Activated CD4-positive, alpha-beta T cell treated with anti-CD3 and anti-CD28 coated beads, Interleukin-2, Interleukin-4, amounts not matched to agents 100 ng/mL and 50 ng/mL, durations not matched to agents 16 hours and 8 hours (primary cell): ENCODE results near the gene KDM5B.
"Not testable (repeated sequence)": the region's sequence is repeated elsewhere in the genome, so short reads cannot be mapped to it uniquely, and the experiment has no call there.

Experiments
- DNase-seq: peaks from one replicate; pipeline ENCODE4 v3.0.0-alpha.2; 2020; ENCODE audit warnings: low spot score

Gene KDM5B

GRCh38 chr1:202791077-202791747, 17.0 kb downstream of the KDM5B start:
- DNase-seq = no peak

DNA sequence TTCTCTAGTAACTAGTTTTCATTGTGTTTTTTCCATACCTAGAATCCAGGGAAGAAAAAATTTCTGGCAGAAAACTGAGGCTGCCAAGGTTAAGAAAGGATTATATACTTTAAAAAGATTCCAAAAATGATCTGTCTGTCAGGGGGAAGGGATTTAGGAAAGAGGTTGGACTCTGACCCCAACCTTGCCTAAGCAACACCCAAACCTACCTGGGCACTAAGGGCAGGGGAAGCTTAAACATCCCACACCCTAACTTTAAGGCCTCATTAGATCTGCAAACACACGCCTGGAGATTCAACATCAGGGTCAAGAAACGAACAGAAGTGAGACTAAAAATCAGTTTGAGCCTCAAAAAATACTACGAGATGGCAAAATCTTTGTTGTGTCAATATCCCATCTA, 19.4 kb downstream of the KDM5B start:
- DNase-seq = no peak

GRCh38 chr1:202786804-202787203, 21.4 kb downstream of the KDM5B start:
- no peak for DNase-seq

- DNase-seq = no peak
Observed at GRCh38 chr1:202781180-202781579, 27.0 kb downstream of the KDM5B start.

GRCh38 chr1:202770135-202770534, 38.1 kb downstream of the KDM5B start:
- no peak for DNase-seq

DNA sequence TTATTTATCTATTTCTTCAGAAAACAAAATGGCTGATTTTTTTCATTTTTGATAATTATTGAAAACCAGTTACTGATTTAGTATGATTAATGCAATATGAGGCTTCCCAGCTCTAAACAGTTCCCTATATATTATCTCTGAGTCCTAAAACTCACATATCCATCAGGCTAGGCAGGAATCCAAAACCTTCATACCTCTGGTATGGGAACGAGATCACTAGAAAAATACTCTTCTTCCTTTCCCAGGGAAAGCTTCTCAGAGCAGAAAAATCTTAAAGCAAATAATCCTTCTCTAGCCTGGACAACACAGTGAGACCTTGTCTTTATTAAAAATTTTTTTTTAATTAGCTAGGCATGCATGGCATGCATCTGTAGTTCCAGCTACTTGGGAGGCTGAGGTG, 42.5 kb downstream of the KDM5B start:
- DNase-seq = no peak

DNA sequence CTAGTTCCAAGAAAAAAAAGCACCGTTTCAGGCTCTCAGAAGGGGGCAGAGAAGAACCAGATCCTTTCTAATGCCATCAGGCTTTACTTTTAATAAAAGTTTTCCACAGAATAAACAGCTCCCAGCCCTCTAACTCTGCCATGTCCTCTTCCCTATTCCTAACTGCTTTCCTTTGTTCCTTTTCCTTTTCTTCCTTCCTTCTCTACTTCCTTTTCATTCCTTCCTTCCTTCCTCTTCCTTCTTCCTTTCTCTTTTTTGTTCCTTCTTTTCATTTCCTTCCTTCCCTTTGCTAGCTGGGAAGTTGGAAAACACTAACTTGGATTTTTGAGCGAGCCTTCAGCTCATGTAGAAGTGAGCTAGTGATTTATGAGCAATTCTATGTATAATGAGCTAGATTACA, 46.2 kb downstream of the KDM5B start:
- no peak for DNase-seq

DNA sequence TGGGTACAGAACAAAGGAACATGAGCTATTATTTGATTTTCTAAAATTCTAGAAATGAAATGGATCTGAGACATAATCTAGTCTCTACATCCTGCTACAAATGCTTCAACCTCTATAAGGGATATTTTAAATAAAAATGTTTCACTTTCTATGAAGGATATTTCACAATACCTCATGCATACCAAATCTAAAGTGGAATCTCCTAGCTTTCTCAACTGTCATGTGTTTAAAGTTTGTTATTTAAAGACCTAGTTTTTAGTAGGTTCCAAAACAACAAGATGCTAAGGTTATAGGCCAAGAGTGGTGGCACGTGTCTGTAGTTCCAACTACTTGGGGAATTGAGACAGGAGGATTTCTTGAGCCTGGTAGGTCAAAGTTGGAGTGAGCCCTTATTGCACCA, 47.6 kb downstream of the KDM5B start:
- no peak for DNase-seq

GRCh38 chr1:202756391-202756790, 51.8 kb downstream of the KDM5B start:
- no peak for DNase-seq

GRCh38 chr1:202754293-202754692, 53.9 kb downstream of the KDM5B start:
- no peak for DNase-seq

GRCh38 chr1:202752774-202753173, 55.4 kb downstream of the KDM5B start:
- no peak for DNase-seq

- DNase-seq = no peak
Observed at GRCh38 chr1:202750761-202751160, 57.5 kb downstream of the KDM5B start.

GRCh38 chr1:202750024-202750423, 58.2 kb downstream of the KDM5B start:
- DNase-seq = no peak

GRCh38 chr1:202745323-202745888, 62.8 kb downstream of the KDM5B start:
- no peak for DNase-seq

GRCh38 chr1:202744770-202745169, 63.5 kb downstream of the KDM5B start:
- DNase-seq = not testable (repeated sequence)

- no peak for DNase-seq
Observed at GRCh38 chr1:202742496-202742895, 65.7 kb downstream of the KDM5B start.

GRCh38 chr1:202733251-202733650, 75.0 kb downstream of the KDM5B start:
- DNase-seq = no peak

GRCh38 chr1:202728951-202729350, 79.3 kb downstream of the KDM5B start:
- no peak for DNase-seq

GRCh38 chr1:202725526-202725925, 82.7 kb downstream of the KDM5B start:
- no peak for DNase-seq

DNA sequence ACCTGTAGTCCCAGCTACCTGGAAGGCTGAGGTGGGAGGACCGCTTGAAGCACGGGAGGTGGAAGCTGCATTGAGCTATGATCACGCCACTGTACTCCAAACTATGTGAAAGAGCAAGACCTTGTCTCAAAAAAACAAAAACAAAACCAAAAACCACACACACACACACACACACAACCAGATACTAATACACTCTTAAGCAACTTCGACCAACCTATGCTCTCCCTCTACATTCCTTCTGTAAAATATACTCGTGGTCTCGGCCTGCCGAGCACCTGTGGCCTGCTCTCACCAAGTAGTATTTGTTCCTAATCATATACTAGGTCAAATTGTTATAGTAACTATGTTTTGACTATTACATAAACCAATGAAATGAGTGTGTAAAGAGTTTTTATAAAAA, 84.5 kb downstream of the KDM5B start:
- no peak for DNase-seq

- not testable (repeated sequence) for DNase-seq
Observed at GRCh38 chr1:202723046-202723445, 85.2 kb downstream of the KDM5B start.

DNA sequence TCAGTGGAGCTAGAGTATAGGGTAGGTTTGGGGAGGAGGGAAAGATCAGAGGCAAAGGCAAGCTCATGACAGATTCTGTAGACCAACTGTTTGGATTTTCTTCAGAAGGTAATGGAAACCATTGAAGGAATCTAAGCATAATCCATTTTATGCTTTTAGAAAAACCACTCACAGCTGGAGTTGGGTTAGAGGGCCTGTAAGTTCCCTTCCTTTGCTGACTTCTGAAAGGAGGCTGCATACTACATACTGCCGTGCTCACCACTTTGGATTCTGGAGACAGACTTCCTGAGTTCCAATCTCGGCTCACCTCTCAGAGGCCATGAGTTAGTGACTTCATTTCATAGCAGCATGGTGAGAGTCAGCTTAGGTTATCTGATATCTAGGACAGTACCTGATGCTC, 91.6 kb downstream of the KDM5B start:
- no peak for DNase-seq

- not testable (repeated sequence) for DNase-seq
Observed at GRCh38 chr1:202714202-202714601, 94.0 kb downstream of the KDM5B start.

DNA sequence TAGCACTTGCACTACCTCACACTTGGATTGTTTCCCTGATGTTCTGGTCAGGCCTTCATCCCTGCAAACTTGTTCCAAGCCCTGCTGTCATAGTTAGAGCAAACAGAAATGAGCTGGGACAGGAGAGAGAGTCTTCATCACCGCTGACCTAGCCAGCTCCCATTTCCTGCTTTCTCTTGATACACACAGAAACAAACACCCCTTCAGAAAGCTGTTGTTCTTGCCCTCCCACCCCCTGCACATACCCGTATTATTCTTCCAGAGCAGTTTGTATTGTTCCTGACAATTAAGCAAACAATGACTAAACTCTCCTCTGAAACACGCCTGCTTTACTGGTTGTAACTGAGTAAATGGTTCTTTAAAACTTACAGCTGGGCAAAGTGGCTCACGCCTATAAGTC, 95.1 kb downstream of the KDM5B start:
- DNase-seq = no peak
